Cardiac muscle cell (in vitro differentiated cells and primary cell): ENCODE results near the gene C8B. TPM values are rescaled to one million over a fixed set of nuclear protein-coding genes. Genes with fewer than 3 reads are reported as not detected.
A peak's percentile ranks its signal among the peaks of the same experiment; 100 is the strongest.

ENCODE experiments used
- DNase-seq, 2 donors: peaks; one replicate each; pipeline versions ENCODE4 v3.0.0 to v3.0.0-alpha.2; 2010 to 2017; ENCODE audit warnings: low read depth in 1 of 2, low spot score in 1 of 2
- H3K27ac ChIP-seq: fragments of 200-600 bp; sonication (generic); 2 replicates; pipeline ENCODE4 v1.5.1; 2016
- H3K27me3 ChIP-seq: fragments of 200-600 bp; sonication (generic); 2 replicates; pipeline ENCODE4 v1.6.0; 2016; ENCODE audit warnings: control low read depth
- H3K36me3 ChIP-seq: fragments of 200-600 bp; sonication (generic); 2 replicates; pipeline ENCODE4 v1.5.1; 2016; ENCODE audit warnings: control low read depth
- H3K4me1 ChIP-seq: fragments of 200-600 bp; sonication (generic); 2 replicates; pipeline ENCODE4 v1.8.1; 2017; ENCODE audit warnings: low read depth, mild to moderate bottlenecking, mixed run types
- H3K4me3 ChIP-seq: fragments of 200-600 bp; sonication (generic); 2 replicates; pipeline ENCODE4 v1.5.1; 2016; ENCODE audit warnings: mild to moderate bottlenecking
- H3K9me3 ChIP-seq: fragments of 200-600 bp; sonication (generic); 2 replicates; pipeline ENCODE4 v1.5.1; 2017; ENCODE audit warnings: low read depth, mild to moderate bottlenecking, control low read depth
- polyA plus RNA-seq: library from polyadenylated mRNA; unstranded; fragments of >200 nt; fragmentation: Nextera tagmentation; extraction: Ambion mirVana; gene quantifications from 2 replicates; pipeline ENCODE4 v1.2.1, GENCODE V29; 2016
- total RNA-seq: library from RNA; depleted of rRNA; stranded (reverse); fragments of >200 nt; gene quantifications from 2 replicates; pipeline ENCODE4 v1.2.3, GENCODE V29; 2016
- TF ChIP-seq, protein P1 (sequence below): IDR thresholded peaks from 2 replicates; pipeline ENCODE4 v1.5.1; 2012; ENCODE audit warnings: low read depth, mild to moderate bottlenecking, low read length

The C8B gene
- total and polyA plus RNA-seq, 2 experiments from 2014 or later = not detected

DNA sequence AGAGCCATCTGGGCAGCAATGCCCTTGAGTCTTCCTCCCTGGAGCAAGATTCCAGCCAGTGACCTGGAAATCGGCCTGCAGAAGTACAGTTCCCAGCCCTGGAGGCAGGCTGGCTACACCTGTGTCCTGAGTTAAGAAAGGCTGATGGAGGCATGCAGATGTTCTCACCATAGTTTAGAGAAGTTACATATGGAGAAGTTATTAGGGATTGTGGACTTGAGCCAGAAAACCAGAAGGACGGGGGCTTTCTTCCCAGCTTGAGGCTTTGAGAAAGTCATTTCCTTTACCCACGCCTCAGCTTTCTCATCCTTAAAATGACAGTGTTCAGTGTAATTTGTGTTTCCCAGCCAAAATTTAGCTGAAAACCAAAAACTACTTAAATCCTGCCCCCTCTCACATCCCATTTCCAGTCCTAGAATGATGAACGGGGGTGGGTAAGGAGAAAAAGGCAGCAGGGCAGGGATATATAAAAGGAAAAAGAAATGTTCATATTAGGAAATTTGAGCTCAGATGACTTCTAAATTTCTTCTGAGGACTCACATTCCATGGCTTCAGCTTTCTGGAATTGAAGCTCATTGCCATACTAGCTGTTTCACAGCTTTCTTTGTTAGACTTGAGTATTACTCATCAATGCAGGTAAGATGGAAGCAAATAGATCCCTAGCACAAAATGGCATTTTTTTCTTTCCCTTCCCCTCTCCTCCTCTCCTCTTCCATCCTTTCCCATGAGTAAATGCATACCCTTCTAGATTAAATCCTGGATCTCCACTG is 14.4 kb upstream of the C8B start:
- DNase-seq = no peak
- Histone ChIP-seq H3K36me3 (no peaks in the 10 kb centered on the region), H3K27me3 (no peaks in the 10 kb centered on the region), H3K9me3 (no peaks in the 10 kb centered on the region), H3K4me3 (no peak overlapping the region), H3K4me1 (no peaks in the 10 kb centered on the region), H3K27ac (no peak overlapping the region)
- TF ChIP-seq, protein P1, sequence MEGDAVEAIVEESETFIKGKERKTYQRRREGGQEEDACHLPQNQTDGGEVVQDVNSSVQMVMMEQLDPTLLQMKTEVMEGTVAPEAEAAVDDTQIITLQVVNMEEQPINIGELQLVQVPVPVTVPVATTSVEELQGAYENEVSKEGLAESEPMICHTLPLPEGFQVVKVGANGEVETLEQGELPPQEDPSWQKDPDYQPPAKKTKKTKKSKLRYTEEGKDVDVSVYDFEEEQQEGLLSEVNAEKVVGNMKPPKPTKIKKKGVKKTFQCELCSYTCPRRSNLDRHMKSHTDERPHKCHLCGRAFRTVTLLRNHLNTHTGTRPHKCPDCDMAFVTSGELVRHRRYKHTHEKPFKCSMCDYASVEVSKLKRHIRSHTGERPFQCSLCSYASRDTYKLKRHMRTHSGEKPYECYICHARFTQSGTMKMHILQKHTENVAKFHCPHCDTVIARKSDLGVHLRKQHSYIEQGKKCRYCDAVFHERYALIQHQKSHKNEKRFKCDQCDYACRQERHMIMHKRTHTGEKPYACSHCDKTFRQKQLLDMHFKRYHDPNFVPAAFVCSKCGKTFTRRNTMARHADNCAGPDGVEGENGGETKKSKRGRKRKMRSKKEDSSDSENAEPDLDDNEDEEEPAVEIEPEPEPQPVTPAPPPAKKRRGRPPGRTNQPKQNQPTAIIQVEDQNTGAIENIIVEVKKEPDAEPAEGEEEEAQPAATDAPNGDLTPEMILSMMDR = no peak

DNA sequence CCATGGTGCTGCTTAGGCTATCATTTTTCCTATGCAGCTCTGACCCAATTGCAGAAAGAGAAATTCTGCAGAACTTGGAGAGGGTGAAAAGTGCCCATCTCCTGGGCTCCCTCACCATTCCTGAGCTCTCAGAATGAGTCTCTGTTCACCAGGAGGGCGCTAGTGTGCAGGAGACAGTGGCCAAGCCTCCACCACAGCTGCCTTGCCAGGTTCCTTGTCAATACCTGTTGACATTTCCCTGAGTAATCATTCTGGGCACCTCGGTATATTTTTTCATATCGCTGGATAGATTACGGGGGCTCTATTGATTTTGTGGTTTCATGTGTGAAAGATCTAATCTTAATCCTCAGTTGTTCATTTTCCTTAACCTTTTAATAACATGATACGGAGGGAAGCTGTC is 13.0 kb upstream of the C8B start:
- DNase-seq = no peak
- H3K4me3 ChIP-seq = no peak overlapping the region
- no peaks in the 10 kb centered on the region for H3K36me3 ChIP-seq
- H3K27ac ChIP-seq = no peak overlapping the region
- TF ChIP-seq, protein P1 = no peak
- no peaks in the 10 kb centered on the region for H3K4me1 ChIP-seq
- no peaks in the 10 kb centered on the region for H3K9me3 ChIP-seq
- H3K27me3 ChIP-seq = no peaks in the 10 kb centered on the region

DNA sequence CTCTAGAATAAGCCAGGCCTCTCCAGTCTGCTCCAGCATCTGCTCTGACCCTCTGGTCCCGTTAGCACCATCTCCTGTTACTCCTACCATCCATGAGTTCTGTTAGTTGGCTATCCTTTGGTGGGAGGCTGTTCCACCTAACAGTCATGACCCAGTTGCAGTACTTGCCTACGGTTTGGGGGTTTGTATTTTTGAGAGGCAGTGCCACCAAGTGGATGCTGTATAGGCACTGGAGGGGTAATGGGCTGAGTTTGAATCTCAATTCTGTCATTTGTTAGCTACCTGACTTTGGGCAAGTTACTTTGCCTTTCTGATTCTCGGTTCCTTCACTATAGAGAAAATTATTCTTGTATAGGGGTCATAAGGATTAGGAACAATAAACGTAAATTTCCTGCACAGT is 12.1 kb upstream of the C8B start:
- Histone ChIP-seq H3K27me3 (no peaks in the 10 kb centered on the region), H3K4me1 (no peaks in the 10 kb centered on the region), H3K9me3 (no peaks in the 10 kb centered on the region), H3K36me3 (no peaks in the 10 kb centered on the region), H3K4me3 (no peak overlapping the region), H3K27ac (no peak overlapping the region)
- TF ChIP-seq, protein P1 = no peak
- DNase-seq = no peak

DNA sequence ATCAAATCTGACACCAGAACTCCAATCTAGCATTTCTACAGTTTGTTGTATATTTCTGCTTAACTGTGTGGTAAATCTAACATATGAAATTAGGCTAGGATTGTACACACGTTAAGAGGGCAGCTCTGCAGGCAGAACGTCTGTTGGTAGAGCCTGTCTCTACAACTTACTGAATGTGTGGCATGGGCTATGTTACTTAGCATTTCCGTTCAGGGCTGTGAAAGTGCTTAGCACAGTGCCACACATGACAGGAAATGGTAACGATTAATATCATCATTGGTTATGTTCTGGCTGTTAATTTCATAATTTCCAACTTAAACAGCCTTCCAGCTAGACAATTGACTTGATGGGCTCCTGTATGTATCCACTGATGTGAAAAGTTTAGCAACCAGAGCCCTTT is 9.6 kb upstream of the C8B start:
- TF ChIP-seq, protein P1 = no peak
- Histone ChIP-seq H3K27ac (no peak overlapping the region), H3K4me3 (no peak overlapping the region), H3K27me3 (no peaks in the 10 kb centered on the region), H3K4me1 (no peaks in the 10 kb centered on the region), H3K36me3 (no peaks in the 10 kb centered on the region), H3K9me3 (no peaks in the 10 kb centered on the region)
- no peak for DNase-seq

DNA sequence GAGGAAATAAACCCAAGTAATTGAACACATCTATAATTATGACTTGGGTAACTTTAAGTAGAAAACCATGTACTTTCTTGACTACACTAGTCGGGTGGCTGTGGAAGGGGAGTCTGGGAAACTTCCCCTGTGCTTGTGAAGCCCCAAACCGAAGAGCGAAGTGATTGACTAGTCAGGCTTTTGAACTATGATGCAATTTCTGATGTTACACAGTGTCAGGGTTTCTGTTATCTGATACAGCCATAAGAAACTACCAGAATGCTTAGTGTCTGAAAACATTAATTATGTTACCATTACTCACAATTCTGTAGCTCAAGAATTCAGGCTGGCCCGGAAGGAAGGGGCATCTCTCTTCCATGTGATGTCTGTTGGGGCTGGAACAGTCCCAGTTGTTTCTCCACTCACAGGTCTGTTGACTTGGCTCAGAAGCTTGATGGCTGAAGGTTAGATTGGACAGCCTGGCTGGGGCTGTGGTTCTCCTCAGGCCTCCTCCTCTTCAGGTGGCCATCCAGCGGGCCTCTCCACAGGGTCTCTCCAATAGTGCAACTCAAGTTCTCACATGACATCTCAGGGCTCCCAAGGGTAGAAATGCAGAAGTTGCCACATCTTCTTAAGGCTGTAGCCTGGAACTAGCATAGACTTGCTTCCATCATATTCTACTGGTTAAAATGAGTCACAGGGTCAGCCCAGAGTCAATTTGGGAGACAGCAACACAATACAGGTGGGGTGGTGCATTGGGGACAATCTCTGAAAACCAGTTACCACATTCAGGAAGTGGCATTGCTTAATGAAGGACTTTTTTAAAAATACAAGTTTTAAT is 8.3 kb upstream of the C8B start:
- Histone ChIP-seq H3K9me3 (no peaks in the 10 kb centered on the region), H3K4me3 (no peak overlapping the region), H3K36me3 (no peaks in the 10 kb centered on the region), H3K4me1 (no peaks in the 10 kb centered on the region), H3K27me3 (no peaks in the 10 kb centered on the region), H3K27ac (no peak overlapping the region)
- TF ChIP-seq, protein P1 = no peak
- peak in 1 of 2 donors; percentile 22 for DNase-seq
